ENCODE results near the gene MCCD1. TPM values are rescaled to one million over a fixed set of nuclear protein-coding genes. Genes with fewer than 3 reads are reported as not detected.
"Not testable (repeated sequence)": the region's sequence is repeated elsewhere in the genome, so short reads cannot be mapped to it uniquely, and the experiment has no call there.

The MCCD1 gene
- total RNA-seq, 6 experiments from 2014 or later, result not detected

GRCh38 chr6:31547727-31548543 is 19.2 kb downstream of the MCCD1 start:
- Histone ChIP-seq H3K9me3 (no peaks in the 10 kb centered on the region), H3K36me3 (peaks cover 0 to 25% (median 2%) of the 10 kb centered on the region in 4 donors), H3K4me3 (peak overlapping the region; percentile 32 to 61 (median 58)), H3K4me1 (peaks cover 0 to 12% (median 6%) of the 10 kb centered on the region in 4 donors), H3K27me3 (no peaks in the 10 kb centered on the region), H3K27ac (peak overlapping the region; percentile 52 to 71 (median 68))
- 50% methylated on average over 8 of the region's 24 CpGs for WGBS (ENCODE audit: insufficient coverage, low coverage, low lambda C conversion rate, missing lambda C conversion rate)
- intact Hi-C loops (cut with DNase I), result loop anchor here in 1 of 2 donors (5.0 kb wide), 1 partner anchor 54 kb away; no protein-coding TSS in a partner anchor
- ATAC-seq (no peak), DNase-seq (peak; percentile 45 to 65 (median 59))
- no peak for TF ChIP-seq POLR2A (IDR thresholded peaks at IDR 0.05)
- no peak for TF ChIP-seq CTCF (IDR thresholded peaks at IDR 0.05)

GRCh38 chr6:31548544-31548873 is 19.7 kb downstream of the MCCD1 start:
- TF ChIP-seq POLR2A (IDR thresholded peaks at IDR 0.05), result no peak
- no peak for TF ChIP-seq CTCF (IDR thresholded peaks at IDR 0.05)
- peak overlapping the region; percentile 32 to 61 (median 58) for H3K4me3 ChIP-seq
- ATAC-seq (no peak), DNase-seq (no peak)
- intact Hi-C loops (cut with DNase I), result loop anchor here in 1 of 2 donors (5.0 kb wide), 1 partner anchor 54 kb away; no protein-coding TSS in a partner anchor
- peaks cover 0 to 10% (median 5%) of the 10 kb centered on the region in 4 donors for H3K4me1 ChIP-seq
- H3K27me3 ChIP-seq, result no peaks in the 10 kb centered on the region
- H3K9me3 ChIP-seq, result no peaks in the 10 kb centered on the region
- WGBS (ENCODE audit: insufficient coverage, low coverage, low lambda C conversion rate, missing lambda C conversion rate), result 100% methylated on average over 2 of the region's 2 CpGs
- H3K27ac ChIP-seq, result peak overlapping the region in 1 of 3 donors; percentile 71
- peaks cover 0 to 31% (median 2%) of the 10 kb centered on the region in 4 donors for H3K36me3 ChIP-seq

- peaks cover 0 to 43% (median 2%) of the 10 kb centered on the region in 4 donors for H3K36me3 ChIP-seq
- not testable (repeated sequence) for H3K27me3 ChIP-seq, H3K9me3 ChIP-seq, H3K4me3 ChIP-seq, H3K27ac ChIP-seq
- intact Hi-C loops (cut with DNase I), result loop anchor here in 1 of 2 donors (5.0 kb wide), 1 partner anchor 46 kb away; no protein-coding TSS in a partner anchor
- ATAC-seq (peak in 3 of 4 donors; percentile 8 to 39 (median 16)), DNase-seq (peak; percentile 57 to 69 (median 64))
- 15% methylated on average over 4 of the region's 5 CpGs for WGBS (ENCODE audit: insufficient coverage, low coverage, low lambda C conversion rate, missing lambda C conversion rate)
- H3K4me1 ChIP-seq, result peaks cover 0 to 10% (median 5%) of the 10 kb centered on the region in 4 donors
- peak; percentile 27 to 43 (median 39) for TF ChIP-seq CTCF (IDR thresholded peaks at IDR 0.05)
Observed at GRCh38 chr6:31551371-31551770, 22.6 kb downstream of the MCCD1 start.

GRCh38 chr6:31556307-31556706 is 27.5 kb downstream of the MCCD1 start:
- no peaks in the 10 kb centered on the region for H3K27me3 ChIP-seq
- no peaks in the 10 kb centered on the region for H3K9me3 ChIP-seq
- no peak for DNase-seq
- peaks cover 0 to 50% (median 5%) of the 10 kb centered on the region in 4 donors for H3K36me3 ChIP-seq
- H3K4me1 ChIP-seq, result no peaks in the 10 kb centered on the region
- H3K27ac ChIP-seq, result no peak overlapping the region
- 67% methylated on average over 3 of the region's 3 CpGs for WGBS (ENCODE audit: insufficient coverage, low coverage, low lambda C conversion rate, missing lambda C conversion rate)
- TF ChIP-seq POLR2A (IDR thresholded peaks at IDR 0.05), result no peak
- TF ChIP-seq CTCF (IDR thresholded peaks at IDR 0.05), result no peak
- H3K4me3 ChIP-seq, result no peak overlapping the region
- intact Hi-C loops (cut with DNase I), result no loop called here
- no peak for ATAC-seq
